Measurements from ENCODE around the gene CA11. TPM values are rescaled to one million over a fixed set of nuclear protein-coding genes. Genes with fewer than 3 reads are reported as not detected.

The CA11 gene
- total RNA-seq, 4 donors from 2014 or later: 4.6 to 13.4 (median 6.3) TPM

GRCh38 chr19:48636859-48637448 lies 9.0 kb downstream of the CA11 start, which contains the start of gene DBP:
TSS of gene DBP (minus strand) at chr19:48637379. CDS start at chr19:48636994, 385 bp downstream.
- Histone ChIP-seq H3K4me3 (replicated peaks in 1 of 3) (peak within 1 kb of the TSS; percentile 19 to 71 (median 41)), H3K9me3 (no peaks in the 10 kb centered on the region), H3K36me3 (no peaks in the 10 kb centered on the region), H3K4me1 (peaks cover 29 to 47% of the 10 kb centered on the region in 2 donors), H3K27ac (peak within 1 kb of the TSS; percentile 99 to 100 (median 99)), H3K27me3 (no peaks in the 10 kb centered on the region)
- DNase-seq: peak; percentile 83
- TF ChIP-seq, protein P1, sequence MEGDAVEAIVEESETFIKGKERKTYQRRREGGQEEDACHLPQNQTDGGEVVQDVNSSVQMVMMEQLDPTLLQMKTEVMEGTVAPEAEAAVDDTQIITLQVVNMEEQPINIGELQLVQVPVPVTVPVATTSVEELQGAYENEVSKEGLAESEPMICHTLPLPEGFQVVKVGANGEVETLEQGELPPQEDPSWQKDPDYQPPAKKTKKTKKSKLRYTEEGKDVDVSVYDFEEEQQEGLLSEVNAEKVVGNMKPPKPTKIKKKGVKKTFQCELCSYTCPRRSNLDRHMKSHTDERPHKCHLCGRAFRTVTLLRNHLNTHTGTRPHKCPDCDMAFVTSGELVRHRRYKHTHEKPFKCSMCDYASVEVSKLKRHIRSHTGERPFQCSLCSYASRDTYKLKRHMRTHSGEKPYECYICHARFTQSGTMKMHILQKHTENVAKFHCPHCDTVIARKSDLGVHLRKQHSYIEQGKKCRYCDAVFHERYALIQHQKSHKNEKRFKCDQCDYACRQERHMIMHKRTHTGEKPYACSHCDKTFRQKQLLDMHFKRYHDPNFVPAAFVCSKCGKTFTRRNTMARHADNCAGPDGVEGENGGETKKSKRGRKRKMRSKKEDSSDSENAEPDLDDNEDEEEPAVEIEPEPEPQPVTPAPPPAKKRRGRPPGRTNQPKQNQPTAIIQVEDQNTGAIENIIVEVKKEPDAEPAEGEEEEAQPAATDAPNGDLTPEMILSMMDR (IDR thresholded peaks at IDR 0.05): peak in 1 of 6 experiments; percentile 19
- TF ChIP-seq POLR2A (IDR thresholded peaks at IDR 0.05): peak; percentile 8 to 56
- WGBS, 2 donors: 1 to 2% methylated on average over 21 to 29 of the region's 40 CpGs
- intact Hi-C loops (cut with DNase I): no loop called here

GRCh38 chr19:48635966-48636858 lies 9.8 kb downstream of the CA11 start:
- intact Hi-C loops (cut with DNase I): no loop called here
- peak; percentile 64 to 66 for DNase-seq
- Histone ChIP-seq H3K27me3 (no peaks in the 10 kb centered on the region), H3K36me3 (no peaks in the 10 kb centered on the region), H3K27ac (peak overlapping the region; percentile 99 to 100 (median 99)), H3K4me3 (replicated peaks in 1 of 3) (peak overlapping the region; percentile 38 to 71 (median 62)), H3K9me3 (no peaks in the 10 kb centered on the region), H3K4me1 (peaks cover 29 to 54% of the 10 kb centered on the region in 2 donors)
- TF ChIP-seq, protein P1 (IDR thresholded peaks at IDR 0.05): no peak
- TF ChIP-seq POLR2A (IDR thresholded peaks at IDR 0.05): no peak
- 1% methylated on average over 25 to 34 of the region's 35 CpGs for WGBS, 2 donors

GRCh38 chr19:48635263-48635965 lies 10.6 kb downstream of the CA11 start:
- peak; percentile 73 to 76 for DNase-seq
- TF ChIP-seq, protein P1 (IDR thresholded peaks at IDR 0.05): no peak
- TF ChIP-seq POLR2A (IDR thresholded peaks at IDR 0.05): peak in 1 of 2 donors; percentile 85
- H3K4me1 ChIP-seq: peaks cover 29 to 55% of the 10 kb centered on the region in 2 donors
- intact Hi-C loops (cut with DNase I): no loop called here
- H3K4me3 ChIP-seq (replicated peaks in 1 of 3): peak overlapping the region; percentile 38 to 71 (median 62)
- no peaks in the 10 kb centered on the region for H3K27me3 ChIP-seq
- no peaks in the 10 kb centered on the region for H3K36me3 ChIP-seq
- H3K9me3 ChIP-seq: no peaks in the 10 kb centered on the region
- H3K27ac ChIP-seq: peak overlapping the region; percentile 99 to 100 (median 99)
- 5 to 16% methylated on average over 5 to 13 of the region's 67 CpGs for WGBS, 2 donors

DNA sequence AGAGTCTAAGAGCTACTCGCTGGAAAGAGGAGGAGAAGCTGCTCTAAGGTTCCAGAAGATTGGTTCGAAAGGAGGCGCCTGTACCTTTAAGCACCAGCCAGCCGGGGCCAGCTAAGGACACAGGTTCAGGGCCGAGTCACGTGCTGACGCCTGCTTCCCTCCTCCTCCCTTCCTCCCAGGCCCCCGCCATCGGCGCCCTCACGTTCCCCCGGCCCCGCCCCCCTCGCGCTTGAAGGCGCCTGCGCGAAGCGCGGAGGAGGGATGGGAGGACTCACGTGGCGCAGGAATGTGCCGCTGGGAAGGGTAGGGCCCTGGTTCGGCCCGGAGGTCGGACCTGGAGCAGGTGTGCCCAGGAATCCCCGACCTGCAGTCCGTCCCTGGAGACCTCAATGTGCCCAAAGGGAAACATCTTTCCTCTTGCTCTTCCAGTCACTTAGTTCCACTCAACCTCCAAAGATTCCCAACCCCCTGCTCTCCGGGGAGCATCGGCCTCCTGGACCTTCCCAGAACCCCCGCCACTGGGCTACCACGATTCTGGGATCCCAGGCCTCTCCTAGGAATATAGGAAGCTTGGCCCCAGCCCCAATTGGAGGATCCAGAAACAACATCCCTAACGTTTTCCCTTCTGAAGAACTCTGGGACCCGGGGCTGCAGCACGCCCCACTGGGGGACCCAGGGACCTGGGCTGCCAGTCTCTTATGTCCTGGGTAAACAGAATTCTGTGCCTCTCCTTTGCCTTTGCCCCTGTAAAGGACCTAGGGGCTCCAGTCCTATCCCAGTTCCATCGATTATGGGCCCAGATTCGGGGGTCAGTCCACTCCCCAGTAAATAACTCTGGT lies 11.3 kb downstream of the CA11 start:
- 9 to 13% methylated on average over 13 to 16 of the region's 37 CpGs for WGBS, 2 donors
- Histone ChIP-seq H3K9me3 (no peaks in the 10 kb centered on the region), H3K4me3 (replicated peaks in 1 of 3) (peak overlapping the region in 2 of 3 donors; percentile 33 to 71), H3K4me1 (peaks cover 29 to 58% of the 10 kb centered on the region in 2 donors), H3K27ac (peak overlapping the region; percentile 99 to 100 (median 99)), H3K27me3 (no peaks in the 10 kb centered on the region), H3K36me3 (no peaks in the 10 kb centered on the region)
- TF ChIP-seq POLR2A (IDR thresholded peaks at IDR 0.05): peak; percentile 78 to 93
- TF ChIP-seq, protein P1 (IDR thresholded peaks at IDR 0.05): peak in 1 of 6 experiments; percentile 33
- DNase-seq: peak; percentile 99 to 100
- intact Hi-C loops (cut with DNase I): no loop called here
